A172 (cell line): Measurements from ENCODE around the gene GNL3. TPM values are rescaled to one million over a fixed set of nuclear protein-coding genes. Genes with fewer than 3 reads are reported as not detected.
"Not testable (repeated sequence)": the region's sequence is repeated elsewhere in the genome, so short reads cannot be mapped to it uniquely, and the experiment has no call there.

Experiments used
- DNase-seq: peaks from one replicate; pipeline ENCODE4 v3.0.0-alpha.2; 2015; ENCODE audit warnings: low spot score
- total RNA-seq: library from RNA; depleted of rRNA; stranded (reverse); fragments of >200 nt; shearing (Covaris generic); gene quantifications from 2 replicates; pipeline ENCODE4 v1.2.3, GENCODE V29; 2014; rRNA removed

The GNL3 gene
- total RNA-seq, 1 experiment from 2014 or later: 188 TPM

- no peak for DNase-seq
Observed at GRCh38 chr3:52721002-52721729, 35.3 kb downstream of the GNL3 start.

DNA sequence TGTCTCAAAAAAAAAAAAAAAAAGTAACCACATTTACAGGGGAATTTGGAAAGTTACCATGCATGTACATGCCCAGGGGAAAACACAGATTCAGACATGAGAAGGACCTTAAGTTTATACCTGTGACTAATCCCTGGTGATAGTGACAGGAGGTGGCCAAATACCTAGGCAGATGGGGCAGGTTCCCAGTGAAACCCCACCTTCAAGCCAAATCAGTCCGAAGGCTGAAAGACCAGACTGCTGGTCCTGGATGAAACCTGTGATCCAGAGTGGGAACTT, 35.8 kb downstream of the GNL3 start:
- DNase-seq: no peak

DNA sequence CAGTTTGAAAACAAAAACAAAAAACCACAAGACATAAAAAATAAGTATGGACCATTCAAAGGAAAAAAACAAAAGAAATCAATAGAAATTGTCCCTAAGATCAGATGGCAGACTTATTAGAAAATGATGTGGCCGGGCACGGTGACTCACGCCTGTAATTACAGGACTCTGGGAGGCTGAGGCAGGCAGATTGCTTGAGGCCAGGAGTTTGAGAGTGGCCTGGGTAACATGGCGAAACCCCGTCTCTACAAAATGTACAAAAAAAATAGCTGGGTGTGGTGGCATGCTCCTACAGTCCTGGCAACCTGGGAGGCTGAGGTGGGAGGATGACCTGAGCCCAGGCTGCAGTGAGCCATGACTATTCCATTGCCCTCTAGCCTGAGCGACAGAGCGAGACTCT, 36.7 kb downstream of the GNL3 start:
- no peak for DNase-seq

GRCh38 chr3:52723935-52724334, 38.1 kb downstream of the GNL3 start:
- no peak for DNase-seq

- DNase-seq: no peak
Observed at GRCh38 chr3:52724511-52724910, 38.7 kb downstream of the GNL3 start.

- DNase-seq: not testable (repeated sequence)
Observed at GRCh38 chr3:52728753-52729152, 42.9 kb downstream of the GNL3 start.

DNA sequence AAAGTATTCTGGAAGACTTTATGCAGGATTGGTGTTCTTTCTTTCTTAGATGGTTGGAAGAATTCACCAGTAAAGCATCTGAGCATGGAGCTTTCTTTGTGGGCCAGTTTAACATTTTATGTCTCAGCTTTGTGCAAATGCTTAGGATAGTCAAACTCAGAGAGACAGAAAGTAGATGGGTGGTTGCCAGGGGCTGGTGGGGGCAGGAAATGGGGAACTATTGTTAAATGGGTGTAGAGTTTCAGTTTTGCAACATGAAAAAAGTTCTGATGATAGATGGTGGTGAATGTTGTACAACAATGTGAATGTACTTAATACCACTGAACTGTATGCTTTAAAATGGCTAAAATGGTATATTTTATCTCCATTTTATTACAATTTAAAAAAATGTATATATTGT, 44.8 kb downstream of the GNL3 start:
- DNase-seq: no peak

DNA sequence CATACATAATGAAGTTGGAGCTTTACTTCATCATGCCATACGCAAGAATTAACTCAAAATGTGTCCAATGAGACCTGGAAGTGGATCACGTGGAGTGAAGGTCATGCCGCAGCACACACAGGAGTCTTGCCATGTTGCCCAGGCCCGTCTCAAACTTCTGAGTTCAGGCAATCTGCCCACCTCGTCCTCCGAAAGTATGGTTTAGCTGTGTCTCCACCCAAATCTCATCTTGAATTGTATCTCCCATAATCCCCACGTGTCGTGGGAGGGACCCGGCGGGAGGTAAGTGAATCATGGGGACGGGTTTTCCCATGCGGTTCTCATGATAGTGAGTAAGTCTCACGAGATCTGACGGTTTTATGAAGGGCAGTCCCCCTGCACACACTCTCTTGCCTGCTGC, 45.8 kb downstream of the GNL3 start:
- DNase-seq: no peak

- DNase-seq: no peak
Observed at GRCh38 chr3:52733256-52733891, 47.5 kb downstream of the GNL3 start.

GRCh38 chr3:52739730-52740129, 53.9 kb downstream of the GNL3 start:
- no peak for DNase-seq

- peak; percentile 14 for DNase-seq
Observed at GRCh38 chr3:52742418-52743041, 56.7 kb downstream of the GNL3 start.

DNA sequence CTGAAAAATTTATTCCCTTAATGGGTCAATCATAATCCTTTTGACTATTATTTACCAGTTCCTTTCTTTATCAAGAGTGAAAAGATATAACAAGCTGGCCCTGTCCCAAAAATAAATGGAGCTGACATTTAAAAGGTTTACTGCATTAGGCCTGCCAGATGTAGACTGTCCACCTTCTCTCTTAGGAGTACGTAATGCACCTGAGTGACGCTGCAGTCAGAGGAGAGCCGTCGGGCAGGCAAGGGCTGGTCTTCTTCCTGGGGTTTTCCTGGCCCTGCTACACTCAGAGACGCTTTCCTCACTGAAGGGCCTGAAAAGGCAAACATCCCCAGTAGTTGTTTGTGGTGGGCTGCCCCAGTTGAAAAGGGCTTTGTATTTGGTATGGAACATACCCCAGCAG, 57.3 kb downstream of the GNL3 start:
- DNase-seq: no peak

GRCh38 chr3:52743721-52744120, 57.9 kb downstream of the GNL3 start:
- DNase-seq: no peak

Other genes starting within 250 kb of the GNL3 start
- 0.05 and 0.07 TPM in 2 replicates for gene SEMA3G, start 240.9 kb upstream of the GNL3 start, total RNA-seq
- gene TNNC1, start 232.0 kb upstream of the GNL3 start, total RNA-seq: 16.5 and 36.6 TPM in 2 replicates
- gene NISCH, start 230.4 kb upstream of the GNL3 start, total RNA-seq: 25.7 and 46.1 TPM in 2 replicates
- 0.12 TPM in 1 of 2 replicates, not detected in the other for gene STAB1, start 190.7 kb upstream of the GNL3 start, total RNA-seq
- gene NT5DC2, start 152.2 kb upstream of the GNL3 start, total RNA-seq: 65.6 and 92.3 TPM in 2 replicates
- 17.1 and 47.0 TPM in 2 replicates for gene UQCC5, start 149.4 kb upstream of the GNL3 start, total RNA-seq
- 47.6 and 53.4 TPM in 2 replicates for gene PBRM1, start 119 bp upstream of the GNL3 start, total RNA-seq
- gene GLT8D1, start 19.8 kb downstream of the GNL3 start, total RNA-seq: 74.6 and 100 TPM in 2 replicates
- 192 and 194 TPM in 2 replicates for gene SPCS1, start 20.1 kb downstream of the GNL3 start, total RNA-seq
- 14.1 and 24.7 TPM in 2 replicates for gene NEK4, start 84.9 kb downstream of the GNL3 start, total RNA-seq
- gene ITIH1, start 91.6 kb downstream of the GNL3 start, total RNA-seq: not detected in 2 replicates
- 2.2 and 3.1 TPM in 2 replicates for gene ITIH3, start 108.8 kb downstream of the GNL3 start, total RNA-seq
- gene ITIH4, start 144.6 kb downstream of the GNL3 start, total RNA-seq: 0.69 and 1.1 TPM in 2 replicates
- 0.22 TPM in 1 of 2 replicates, not detected in the other for gene MUSTN1, start 149.0 kb downstream of the GNL3 start, total RNA-seq
- gene STIMATE, start 211.5 kb downstream of the GNL3 start, total RNA-seq: 8.6 and 10.2 TPM in 2 replicates